OCI-LY1 (cell line): ENCODE results near the gene ARHGAP24.
A peak's percentile ranks its signal among the peaks of the same experiment; 100 is the strongest.

Source experiments
- H2AFZ ChIP-seq: fragments of 200-600 bp; sonication (generic), shearing (Covaris generic); 2 replicates; pipeline ENCODE4 v1.6.0; 2014; ENCODE audit warnings: antibody characterized with exemption, mild to moderate bottlenecking, low read length
- H3F3A ChIP-seq: fragments of 200-600 bp; sonication (generic), shearing (Covaris generic); 2 replicates; pipeline ENCODE4 v1.6.0; 2014; ENCODE audit warnings: mild to moderate bottlenecking, antibody characterized with exemption, low read length, moderate library complexity; ENCODE audit not compliant: insufficient read depth
- H3K27ac ChIP-seq: fragments of 200-600 bp; sonication (generic); 2 replicates; pipeline ENCODE4 v1.5.1; 2014; ENCODE audit warnings: low read length, mixed run types, mild to moderate bottlenecking, low read depth; ENCODE audit not compliant: poor library complexity, severe bottlenecking
- H3K27me3 ChIP-seq: fragments of 200-600 bp; sonication (generic); 2 replicates; pipeline ENCODE4 v1.6.0; 2014; ENCODE audit warnings: antibody characterized with exemption, mild to moderate bottlenecking, low read length, moderate library complexity; ENCODE audit not compliant: insufficient read depth
- H3K36me3 ChIP-seq: fragments of 200-600 bp; sonication (generic); 2 replicates; pipeline ENCODE4 v1.6.1; 2014; ENCODE audit warnings: mild to moderate bottlenecking, antibody characterized with exemption, low read length, moderate library complexity, mixed read lengths; ENCODE audit not compliant: insufficient read depth
- H3K4me1 ChIP-seq: fragments of 200-600 bp; sonication (generic); 2 replicates; pipeline ENCODE4 v1.5.1; 2014; ENCODE audit warnings: mild to moderate bottlenecking, low read length, moderate library complexity; ENCODE audit not compliant: insufficient read depth, severe bottlenecking
- H3K4me2 ChIP-seq: fragments of 200-600 bp; sonication (generic), shearing (Covaris generic); 2 replicates; pipeline ENCODE4 v1.6.1; 2014; ENCODE audit warnings: low read length
- H3K4me3 ChIP-seq: fragments of 200-600 bp; sonication (generic); 2 replicates; pipeline ENCODE4 v1.5.1; 2014; ENCODE audit warnings: low read length, low read depth, mild to moderate bottlenecking, mixed read lengths; ENCODE audit not compliant: poor library complexity, severe bottlenecking
- H3K79me2 ChIP-seq: fragments of 200-600 bp; shearing (Covaris generic); 2 replicates; pipeline ENCODE4 v1.6.1; 2016; ENCODE audit warnings: mixed run types, low read length, mixed read lengths; ENCODE audit not compliant: insufficient read depth
- H3K9ac ChIP-seq: fragments of 200-600 bp; sonication (generic), shearing (Covaris generic); 2 replicates; pipeline ENCODE4 v1.6.1; 2014; ENCODE audit warnings: mild to moderate bottlenecking, low read length, mixed read lengths
- H3K9me2 ChIP-seq: fragments of 200-600 bp; sonication (generic), shearing (Covaris generic); 2 replicates; pipeline ENCODE4 v1.6.1; 2014; ENCODE audit warnings: low read depth, mild to moderate bottlenecking, low read length, mixed read lengths
- H3K9me3 ChIP-seq: fragments of 200-600 bp; shearing (Covaris generic); 2 replicates; pipeline ENCODE4 v1.6.1; 2014; ENCODE audit warnings: low read length, mixed read lengths
- H4K20me1 ChIP-seq: fragments of 200-600 bp; sonication (generic), shearing (Covaris generic); 2 replicates; pipeline ENCODE4 v1.6.0; 2016; ENCODE audit warnings: mild to moderate bottlenecking, low read length; ENCODE audit not compliant: insufficient read depth
- EZH2 ChIP-seq: fragments of 200-600 bp; sonication (generic), shearing (Covaris generic); IDR thresholded peaks from 2 replicates; pipeline ENCODE4 v1.8.0; 2017; ENCODE audit warnings: borderline replicate concordance, mixed run types, mild to moderate bottlenecking, antibody characterized with exemption, low read length, moderate library complexity, mixed read lengths
- TF ChIP-seq, protein P1 (sequence below): fragments of 200-600 bp; sonication (generic), shearing (Covaris generic); IDR thresholded peaks from 2 replicates; pipeline ENCODE4 v1.5.1; 2017; ENCODE audit warnings: mild to moderate bottlenecking, antibody characterized with exemption, low read length, moderate library complexity, mixed read lengths

Gene ARHGAP24

DNA sequence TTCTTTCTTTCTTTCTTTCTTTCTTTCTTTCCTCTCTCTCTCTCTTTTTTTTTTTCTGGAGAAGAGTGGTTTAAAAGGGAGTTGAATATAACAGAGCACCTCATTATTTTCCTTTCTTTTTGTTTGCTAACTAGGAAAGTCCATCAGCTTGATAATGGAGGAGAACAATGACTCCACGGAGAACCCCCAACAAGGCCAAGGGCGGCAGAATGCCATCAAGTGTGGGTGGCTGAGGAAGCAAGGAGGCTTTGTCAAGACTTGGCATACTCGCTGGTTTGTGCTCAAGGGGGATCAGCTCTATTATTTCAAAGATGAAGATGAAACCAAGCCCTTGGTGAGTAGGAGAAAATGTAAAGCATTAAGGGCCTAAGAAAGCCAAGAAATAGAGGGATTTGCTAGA is 95.4 kb downstream of the ARHGAP24 start:
- TF ChIP-seq, protein P1, sequence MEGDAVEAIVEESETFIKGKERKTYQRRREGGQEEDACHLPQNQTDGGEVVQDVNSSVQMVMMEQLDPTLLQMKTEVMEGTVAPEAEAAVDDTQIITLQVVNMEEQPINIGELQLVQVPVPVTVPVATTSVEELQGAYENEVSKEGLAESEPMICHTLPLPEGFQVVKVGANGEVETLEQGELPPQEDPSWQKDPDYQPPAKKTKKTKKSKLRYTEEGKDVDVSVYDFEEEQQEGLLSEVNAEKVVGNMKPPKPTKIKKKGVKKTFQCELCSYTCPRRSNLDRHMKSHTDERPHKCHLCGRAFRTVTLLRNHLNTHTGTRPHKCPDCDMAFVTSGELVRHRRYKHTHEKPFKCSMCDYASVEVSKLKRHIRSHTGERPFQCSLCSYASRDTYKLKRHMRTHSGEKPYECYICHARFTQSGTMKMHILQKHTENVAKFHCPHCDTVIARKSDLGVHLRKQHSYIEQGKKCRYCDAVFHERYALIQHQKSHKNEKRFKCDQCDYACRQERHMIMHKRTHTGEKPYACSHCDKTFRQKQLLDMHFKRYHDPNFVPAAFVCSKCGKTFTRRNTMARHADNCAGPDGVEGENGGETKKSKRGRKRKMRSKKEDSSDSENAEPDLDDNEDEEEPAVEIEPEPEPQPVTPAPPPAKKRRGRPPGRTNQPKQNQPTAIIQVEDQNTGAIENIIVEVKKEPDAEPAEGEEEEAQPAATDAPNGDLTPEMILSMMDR, result no peak
- TF ChIP-seq EZH2, result no peak
- no peak overlapping the region for H3K9ac ChIP-seq
- peak overlapping the region; percentile 69 for H3K27ac ChIP-seq
- H3K9me3 ChIP-seq, result no peaks in the 10 kb centered on the region
- H4K20me1 ChIP-seq, result no peaks in the 10 kb centered on the region
- H2AFZ ChIP-seq, result no peak overlapping the region
- H3K4me1 ChIP-seq, result peaks cover 66% of the 10 kb centered on the region
- H3K4me3 ChIP-seq, result no peak overlapping the region
- H3K4me2 ChIP-seq, result no peak overlapping the region
- no peaks in the 10 kb centered on the region for H3F3A ChIP-seq
- H3K27me3 ChIP-seq, result no peaks in the 10 kb centered on the region
- H3K36me3 ChIP-seq, result peaks cover 63% of the 10 kb centered on the region
- H3K9me2 ChIP-seq, result no peaks in the 10 kb centered on the region
- peaks cover 41% of the 10 kb centered on the region for H3K79me2 ChIP-seq

DNA sequence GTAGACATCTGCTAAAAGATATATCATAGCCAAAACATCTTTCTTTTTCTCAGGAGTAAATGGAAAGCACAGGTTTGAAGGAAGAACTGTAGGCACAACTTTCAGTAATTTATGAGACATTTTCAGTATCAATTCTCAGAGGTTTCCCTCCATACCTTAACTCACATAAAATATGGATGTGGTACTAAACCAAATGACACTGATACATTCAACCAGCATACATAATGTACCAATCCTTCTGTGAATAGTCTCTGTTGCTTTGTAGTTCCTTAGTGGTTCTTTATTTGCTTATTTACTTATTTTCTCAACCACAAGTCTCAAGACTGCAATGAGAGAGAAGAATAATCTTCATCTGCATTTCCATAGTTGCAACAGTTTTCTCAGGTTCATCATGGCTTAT is 96.1 kb downstream of the ARHGAP24 start:
- Histone ChIP-seq H3F3A (no peaks in the 10 kb centered on the region), H3K9ac (no peak overlapping the region), H3K4me3 (no peak overlapping the region), H3K27ac (peak overlapping the region; percentile 69), H3K4me2 (no peak overlapping the region), H3K36me3 (peaks cover 64% of the 10 kb centered on the region), H3K27me3 (no peaks in the 10 kb centered on the region), H3K79me2 (peaks cover 35% of the 10 kb centered on the region), H3K9me2 (no peaks in the 10 kb centered on the region), H2AFZ (no peak overlapping the region), H4K20me1 (no peaks in the 10 kb centered on the region), H3K4me1 (peaks cover 60% of the 10 kb centered on the region), H3K9me3 (no peaks in the 10 kb centered on the region)
- TF ChIP-seq, protein P1, result no peak
- no peak for TF ChIP-seq EZH2

DNA sequence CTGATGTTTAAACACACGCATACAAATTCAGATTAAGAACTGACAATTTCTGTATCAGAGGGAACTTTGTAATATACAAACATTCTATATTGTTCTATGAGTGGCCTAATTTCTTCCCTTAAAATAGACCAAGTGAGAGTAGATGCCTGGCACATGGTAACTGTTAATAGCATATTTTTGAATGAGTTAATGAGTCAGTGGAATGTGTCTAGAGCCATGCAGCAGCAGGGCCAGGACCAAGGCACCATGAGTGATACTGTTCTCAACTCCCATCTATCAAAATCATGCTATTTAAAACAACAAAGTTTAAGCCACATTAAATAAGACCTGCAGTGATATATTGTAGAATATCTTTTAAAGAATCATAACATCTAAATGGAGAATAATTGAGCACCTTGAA is 98.3 kb downstream of the ARHGAP24 start:
- no peaks in the 10 kb centered on the region for H4K20me1 ChIP-seq

More for the DNA sequence above, 98.3 kb downstream of the ARHGAP24 start:
- Histone ChIP-seq H3K79me2 (peaks cover 13% of the 10 kb centered on the region), H3K27me3 (no peaks in the 10 kb centered on the region), H3K4me3 (no peak overlapping the region), H3K9ac (no peak overlapping the region), H3K27ac (peak overlapping the region; percentile 7), H3K36me3 (peaks cover 79% of the 10 kb centered on the region), H3K4me1 (peaks cover 37% of the 10 kb centered on the region), H3K4me2 (no peak overlapping the region), H3K9me2 (no peaks in the 10 kb centered on the region), H3F3A (no peaks in the 10 kb centered on the region), H3K9me3 (no peaks in the 10 kb centered on the region), H2AFZ (no peak overlapping the region)
- TF ChIP-seq, protein P1, result no peak
- TF ChIP-seq EZH2, result no peak
